ENCODE results near the gene NLRP11. TPM values are rescaled to one million over a fixed set of nuclear protein-coding genes. Genes with fewer than 3 reads are reported as not detected.

NLRP11 gene
- total RNA-seq, 1 experiment from 2014 or later: 0.15 TPM

GRCh38 chr19:55801416-55801815 lies 30.4 kb downstream of the NLRP11 start:
- ATAC-seq (no peak), DNase-seq (no peak)
- no TSS peak for BruUV-seq (replicated peaks)
- H3K9me3 ChIP-seq (ENCODE audit: low read length): peaks cover 4% of the 10 kb centered on the region; the same call in 1 of the 2 replicates
- peaks cover 72% of the 10 kb centered on the region for H3K27me3 ChIP-seq (ENCODE audit: low read length)
- no peak overlapping the region for H3K4me3 ChIP-seq (ENCODE audit: low read length)
- no peak overlapping the region for H3K9ac ChIP-seq (ENCODE audit: low read length)
- intact Hi-C loops (cut with micrococcal nuclease): no loop called here
- ChIA-PET CTCF (no interaction called here), POLR2A (ENCODE audit: unreplicated experiment) (no interaction called here)
- H4K20me1 ChIP-seq (ENCODE audit: low read length): no peaks in the 10 kb centered on the region
- H2AFZ ChIP-seq (ENCODE audit: low read length): no peak overlapping the region
- H3K4me2 ChIP-seq (ENCODE audit: low read length): no peak overlapping the region
- no peaks in the 10 kb centered on the region for H3K36me3 ChIP-seq (ENCODE audit: low read depth, low read length)
- no peak overlapping the region for H3K27ac ChIP-seq (ENCODE audit: low read length)
- no peaks in the 10 kb centered on the region for H3K79me2 ChIP-seq (ENCODE audit: low read length)
- TF ChIP-seq EZH2 (IDR thresholded peaks at IDR 0.05; ENCODE audit: low read length, unreplicated experiment) (no peak), EZH2phosphoT487 (IDR thresholded peaks at IDR 0.05; ENCODE audit: borderline replicate concordance, low read length) (no peak)
- TF ChIP-seq, protein P1, sequence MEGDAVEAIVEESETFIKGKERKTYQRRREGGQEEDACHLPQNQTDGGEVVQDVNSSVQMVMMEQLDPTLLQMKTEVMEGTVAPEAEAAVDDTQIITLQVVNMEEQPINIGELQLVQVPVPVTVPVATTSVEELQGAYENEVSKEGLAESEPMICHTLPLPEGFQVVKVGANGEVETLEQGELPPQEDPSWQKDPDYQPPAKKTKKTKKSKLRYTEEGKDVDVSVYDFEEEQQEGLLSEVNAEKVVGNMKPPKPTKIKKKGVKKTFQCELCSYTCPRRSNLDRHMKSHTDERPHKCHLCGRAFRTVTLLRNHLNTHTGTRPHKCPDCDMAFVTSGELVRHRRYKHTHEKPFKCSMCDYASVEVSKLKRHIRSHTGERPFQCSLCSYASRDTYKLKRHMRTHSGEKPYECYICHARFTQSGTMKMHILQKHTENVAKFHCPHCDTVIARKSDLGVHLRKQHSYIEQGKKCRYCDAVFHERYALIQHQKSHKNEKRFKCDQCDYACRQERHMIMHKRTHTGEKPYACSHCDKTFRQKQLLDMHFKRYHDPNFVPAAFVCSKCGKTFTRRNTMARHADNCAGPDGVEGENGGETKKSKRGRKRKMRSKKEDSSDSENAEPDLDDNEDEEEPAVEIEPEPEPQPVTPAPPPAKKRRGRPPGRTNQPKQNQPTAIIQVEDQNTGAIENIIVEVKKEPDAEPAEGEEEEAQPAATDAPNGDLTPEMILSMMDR (conservative IDR thresholded peaks at IDR 0.05; ENCODE audit: low read depth, low read length): no peak
- H3K4me1 ChIP-seq (ENCODE audit: insufficient read depth, low read length): no peaks in the 10 kb centered on the region
- no peaks in the 10 kb centered on the region for H3K9me2 ChIP-seq (replicated peaks; ENCODE audit: low read length)
- no peaks in the 10 kb centered on the region for H3F3A ChIP-seq (ENCODE audit: low read length, unreplicated experiment)

DNA sequence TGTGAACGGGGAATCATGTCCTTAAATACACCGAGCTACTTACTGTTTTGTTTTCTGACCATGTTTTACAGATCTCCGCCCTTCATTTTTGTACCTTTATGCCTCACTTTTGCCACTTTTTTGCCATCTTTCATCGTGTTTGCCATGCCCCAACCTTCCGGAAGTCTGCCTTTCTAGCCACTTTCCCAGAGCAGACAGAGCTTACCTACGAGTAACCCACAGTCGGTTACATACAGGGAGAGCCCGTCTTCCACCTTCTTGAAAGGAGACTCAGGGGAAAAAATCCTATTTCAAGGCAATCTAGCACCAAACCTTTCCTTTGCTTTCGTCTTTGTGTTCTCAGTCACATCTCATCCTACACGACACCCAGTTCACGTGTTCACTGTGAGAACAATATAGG lies 36.8 kb downstream of the NLRP11 start:
- no peaks in the 10 kb centered on the region for H3K9me2 ChIP-seq (replicated peaks; ENCODE audit: low read length)
- peaks cover 88% of the 10 kb centered on the region for H3K27me3 ChIP-seq (ENCODE audit: low read length)
- no peaks in the 10 kb centered on the region for H3K79me2 ChIP-seq (ENCODE audit: low read length)
- no peak overlapping the region for H3K27ac ChIP-seq (ENCODE audit: low read length)
- no peaks in the 10 kb centered on the region for H3K9me3 ChIP-seq (ENCODE audit: low read length)
- no peak for ATAC-seq
- BruUV-seq (replicated peaks): no TSS peak
- no peak overlapping the region for H2AFZ ChIP-seq (ENCODE audit: low read length)
- no peak overlapping the region for H3K4me3 ChIP-seq (ENCODE audit: low read length)
- H4K20me1 ChIP-seq (ENCODE audit: low read length): no peaks in the 10 kb centered on the region
- TF ChIP-seq EZH2phosphoT487 (IDR thresholded peaks at IDR 0.05; ENCODE audit: borderline replicate concordance, low read length): no peak
- TF ChIP-seq, protein P1 (conservative IDR thresholded peaks at IDR 0.05; ENCODE audit: low read depth, low read length): no peak
- TF ChIP-seq EZH2 (IDR thresholded peaks at IDR 0.05; ENCODE audit: low read length, unreplicated experiment): no peak
- no peak overlapping the region for H3K9ac ChIP-seq (ENCODE audit: low read length)
- no peaks in the 10 kb centered on the region for H3F3A ChIP-seq (ENCODE audit: low read length, unreplicated experiment)
- no peaks in the 10 kb centered on the region for H3K36me3 ChIP-seq (ENCODE audit: low read depth, low read length)
- DNase-seq: no peak
- CTCF ChIA-PET: no interaction called here
- no peaks in the 10 kb centered on the region for H3K4me1 ChIP-seq (ENCODE audit: insufficient read depth, low read length)
- POLR2A ChIA-PET (ENCODE audit: unreplicated experiment): no interaction called here
- intact Hi-C loops (cut with micrococcal nuclease): no loop called here
- H3K4me2 ChIP-seq (ENCODE audit: low read length): no peak overlapping the region

GRCh38 chr19:55781112-55781511 lies 50.7 kb downstream of the NLRP11 start:
- Histone ChIP-seq H4K20me1 (ENCODE audit: low read length) (no peaks in the 10 kb centered on the region), H3K9me2 (replicated peaks; ENCODE audit: low read length) (no peaks in the 10 kb centered on the region), H3K36me3 (ENCODE audit: low read depth, low read length) (no peaks in the 10 kb centered on the region), H3K9ac (ENCODE audit: low read length) (no peak overlapping the region), H3K9me3 (ENCODE audit: low read length) (no peaks in the 10 kb centered on the region), H3K4me1 (ENCODE audit: insufficient read depth, low read length) (no peaks in the 10 kb centered on the region), H3K79me2 (ENCODE audit: low read length) (no peaks in the 10 kb centered on the region), H3K4me3 (ENCODE audit: low read length) (no peak overlapping the region), H3F3A (ENCODE audit: low read length, unreplicated experiment) (no peaks in the 10 kb centered on the region), H3K4me2 (ENCODE audit: low read length) (no peak overlapping the region), H3K27me3 (ENCODE audit: low read length) (peaks cover 96% of the 10 kb centered on the region), H3K27ac (ENCODE audit: low read length) (no peak overlapping the region), H2AFZ (ENCODE audit: low read length) (no peak overlapping the region)
- no TSS peak for BruUV-seq (replicated peaks)
- ATAC-seq (no peak), DNase-seq (no peak)
- TF ChIP-seq EZH2phosphoT487 (IDR thresholded peaks at IDR 0.05; ENCODE audit: borderline replicate concordance, low read length): no peak
- TF ChIP-seq EZH2 (IDR thresholded peaks at IDR 0.05; ENCODE audit: low read length, unreplicated experiment): no peak
- TF ChIP-seq, protein P1 (conservative IDR thresholded peaks at IDR 0.05; ENCODE audit: low read depth, low read length): no peak
- ChIA-PET CTCF (no interaction called here), POLR2A (ENCODE audit: unreplicated experiment) (no interaction called here)
- intact Hi-C loops (cut with micrococcal nuclease): no loop called here
